Endodermal cell (in vitro differentiated cells): Measurements from ENCODE around the gene PDE8B. TPM values are rescaled to one million over a fixed set of nuclear protein-coding genes. Genes with fewer than 3 reads are reported as not detected.

ENCODE experiments used
- DNase-seq: peaks from one replicate; pipeline ENCODE4 v3.0.0-alpha.2; 2017
- H3K27ac ChIP-seq: 2 replicates; pipeline ENCODE4 v1.5.1; 2013; ENCODE audit warnings: mild to moderate bottlenecking, low read depth, low read length, moderate library complexity
- H3K27me3 ChIP-seq: 2 replicates; pipeline ENCODE4 v1.6.1; 2013; ENCODE audit warnings: mild to moderate bottlenecking, low read length, moderate library complexity; ENCODE audit not compliant: insufficient read depth, control insufficient read depth, poor library complexity, severe bottlenecking
- H3K36me3 ChIP-seq: 2 replicates; pipeline ENCODE4 v1.7.0; 2013; ENCODE audit warnings: mild to moderate bottlenecking, low read length, moderate library complexity; ENCODE audit not compliant: control insufficient read depth, insufficient read depth
- H3K4me1 ChIP-seq: one replicate; pipeline ENCODE4 v1.7.0; 2013; ENCODE audit warnings: low read length; ENCODE audit not compliant: control insufficient read depth, insufficient read depth
- H3K4me3 ChIP-seq: 2 replicates; pipeline ENCODE4 v1.5.1; 2013; ENCODE audit warnings: mild to moderate bottlenecking, low read length, moderate library complexity
- H3K9ac ChIP-seq: 2 replicates; pipeline ENCODE4 v1.6.1; 2013; ENCODE audit warnings: mild to moderate bottlenecking, low read length, moderate library complexity; ENCODE audit not compliant: poor library complexity, severe bottlenecking; ENCODE audit errors: extremely low read depth
- H3K9me3 ChIP-seq: 2 replicates; pipeline ENCODE4 v1.6.1; 2013; ENCODE audit warnings: mild to moderate bottlenecking, low read length, moderate library complexity; ENCODE audit not compliant: control insufficient read depth
- H3K27ac Mint-ChIP-seq: 2 replicates; pipeline ENCODE4 v1.8.0; 2020; ENCODE audit warnings: mixed read lengths
- H3K27me3 Mint-ChIP-seq: 2 replicates; pipeline ENCODE4 v1.8.0; 2021; ENCODE audit warnings: mild to moderate bottlenecking, mixed read lengths; ENCODE audit not compliant: insufficient read depth
- H3K36me3 Mint-ChIP-seq: 2 replicates; pipeline ENCODE4 v1.8.0; 2020; ENCODE audit warnings: low read depth, mixed read lengths
- H3K4me1 Mint-ChIP-seq: 2 replicates; pipeline ENCODE4 v1.8.0; 2020; ENCODE audit warnings: mixed read lengths
- H3K4me3 Mint-ChIP-seq: 2 replicates; pipeline ENCODE4 v1.8.0; 2020; ENCODE audit warnings: mild to moderate bottlenecking, moderate library complexity, mixed read lengths
- H3K9me3 Mint-ChIP-seq: 2 replicates; pipeline ENCODE4 v1.8.0; 2020; ENCODE audit warnings: mild to moderate bottlenecking, mixed read lengths
- CTCF ChIP-seq: fragments of 200-600 bp; sonication (generic); conservative IDR thresholded peaks from 2 replicates; pipeline ENCODE4 v1.5.0; 2021; ENCODE audit warnings: antibody characterized with exemption, mild to moderate bottlenecking
- WGBS, 2 experiments: methylation state at CpG; one replicate each; pipeline versions ENCODE4 v1.1.5 to v1.1.7; 2013; ENCODE audit warnings: missing lambda C conversion rate in 2 of 2, mixed read lengths in 1 of 2; ENCODE audit not compliant: insufficient coverage in 1 of 2, insufficient read length in 1 of 2; 5-methylcytosine and 5-hydroxymethylcytosine counted together
- total RNA-seq, 2 donors: library from RNA; stranded (reverse); fragmentation: NEBNext Ultra II Directional in 1 of 2; extraction: Animal tissue kit (Norgen Biotek cat#: 25700) in 1 of 2; gene quantifications; 2 replicates in 1 of 2; 3 replicates in 1 of 2; pipeline ENCODE4 v1.2.1, GENCODE V29; 2021

Gene PDE8B
- total RNA-seq, 2 donors from 2014 or later: 0.20 to 0.51 TPM

DNA sequence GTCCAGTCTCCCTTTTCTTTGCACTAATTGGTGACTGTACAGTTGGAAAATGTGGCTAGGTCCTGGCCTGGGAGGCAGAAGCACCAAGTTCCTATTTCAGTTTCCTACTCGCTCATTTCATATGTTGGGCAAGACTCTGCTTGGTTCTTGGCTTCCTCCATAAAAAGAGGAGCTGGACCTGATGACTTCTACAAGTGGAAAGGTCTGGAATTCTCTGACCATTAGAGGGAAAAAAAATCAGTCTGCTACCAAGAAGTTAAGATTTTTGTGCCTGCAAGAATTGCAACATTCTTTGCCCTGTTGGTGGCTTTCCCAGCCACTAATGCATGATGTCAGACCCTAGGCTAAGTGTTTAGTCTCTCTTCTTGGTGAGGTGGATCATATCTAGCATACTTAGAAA lies 190.2 kb downstream of the PDE8B start:
- WGBS, 2 experiments: 88 to 100% methylated on average over 1 of the region's 1 CpG
- Histone ChIP-seq H3K9ac (no peak overlapping the region), H3K27me3 (no peaks in the 10 kb centered on the region), H3K4me3 (no peak overlapping the region), H3K27ac (no peak overlapping the region), H3K4me1 (no peaks in the 10 kb centered on the region), H3K36me3 (no peaks in the 10 kb centered on the region), H3K9me3 (no peaks in the 10 kb centered on the region)
- DNase-seq: no peak
- Mint-ChIP-seq H3K4me1 (peaks cover 10% of the 10 kb centered on the region), H3K36me3 (no peaks in the 10 kb centered on the region), H3K9me3 (no peaks in the 10 kb centered on the region), H3K27ac (no peak overlapping the region), H3K4me3 (no peak overlapping the region), H3K27me3 (no peaks in the 10 kb centered on the region)
- no peak for TF ChIP-seq CTCF

- H3K36me3 Mint-ChIP-seq: no peaks in the 10 kb centered on the region
- Histone ChIP-seq H3K4me1 (no peaks in the 10 kb centered on the region), H3K27ac (no peak overlapping the region), H3K4me3 (no peak overlapping the region), H3K27me3 (no peaks in the 10 kb centered on the region), H3K9me3 (no peaks in the 10 kb centered on the region), H3K36me3 (no peaks in the 10 kb centered on the region), H3K9ac (no peak overlapping the region)
- no peak for TF ChIP-seq CTCF
- H3K4me3 Mint-ChIP-seq: no peak overlapping the region
- no peaks in the 10 kb centered on the region for H3K27me3 Mint-ChIP-seq
- no peak for DNase-seq
- peaks cover 2% of the 10 kb centered on the region for H3K4me1 Mint-ChIP-seq
- H3K27ac Mint-ChIP-seq: no peak overlapping the region
- H3K9me3 Mint-ChIP-seq: no peaks in the 10 kb centered on the region
- 90 to 96% methylated on average over 6 of the region's 6 CpGs for WGBS, 2 experiments
Measured at GRCh38 chr5:77402796-77403195, 192.3 kb downstream of the PDE8B start.

GRCh38 chr5:77407152-77407551 lies 196.7 kb downstream of the PDE8B start:
- no peak overlapping the region for H3K4me3 Mint-ChIP-seq
- H3K4me1 Mint-ChIP-seq: no peaks in the 10 kb centered on the region
- no peaks in the 10 kb centered on the region for H3K36me3 ChIP-seq
- H3K4me3 ChIP-seq: no peak overlapping the region
- H3K27me3 ChIP-seq: no peaks in the 10 kb centered on the region
- no peaks in the 10 kb centered on the region for H3K4me1 ChIP-seq
- H3K27ac ChIP-seq: no peak overlapping the region
- no peak for DNase-seq
- H3K27ac Mint-ChIP-seq: no peak overlapping the region
- H3K9me3 ChIP-seq: no peaks in the 10 kb centered on the region
- H3K9ac ChIP-seq: no peak overlapping the region
- no peak for TF ChIP-seq CTCF
- 93 to 95% methylated on average over 6 to 10 of the region's 10 CpGs for WGBS, 2 experiments
- H3K9me3 Mint-ChIP-seq: no peaks in the 10 kb centered on the region
- H3K27me3 Mint-ChIP-seq: no peaks in the 10 kb centered on the region
- H3K36me3 Mint-ChIP-seq: no peaks in the 10 kb centered on the region
